Measurements from ENCODE around the gene ASXL1. TPM values are rescaled to one million over a fixed set of nuclear protein-coding genes. Genes with fewer than 3 reads are reported as not detected.

Gene ASXL1
- total RNA-seq, 1 experiment from 2014 or later = 22.7 TPM

DNA sequence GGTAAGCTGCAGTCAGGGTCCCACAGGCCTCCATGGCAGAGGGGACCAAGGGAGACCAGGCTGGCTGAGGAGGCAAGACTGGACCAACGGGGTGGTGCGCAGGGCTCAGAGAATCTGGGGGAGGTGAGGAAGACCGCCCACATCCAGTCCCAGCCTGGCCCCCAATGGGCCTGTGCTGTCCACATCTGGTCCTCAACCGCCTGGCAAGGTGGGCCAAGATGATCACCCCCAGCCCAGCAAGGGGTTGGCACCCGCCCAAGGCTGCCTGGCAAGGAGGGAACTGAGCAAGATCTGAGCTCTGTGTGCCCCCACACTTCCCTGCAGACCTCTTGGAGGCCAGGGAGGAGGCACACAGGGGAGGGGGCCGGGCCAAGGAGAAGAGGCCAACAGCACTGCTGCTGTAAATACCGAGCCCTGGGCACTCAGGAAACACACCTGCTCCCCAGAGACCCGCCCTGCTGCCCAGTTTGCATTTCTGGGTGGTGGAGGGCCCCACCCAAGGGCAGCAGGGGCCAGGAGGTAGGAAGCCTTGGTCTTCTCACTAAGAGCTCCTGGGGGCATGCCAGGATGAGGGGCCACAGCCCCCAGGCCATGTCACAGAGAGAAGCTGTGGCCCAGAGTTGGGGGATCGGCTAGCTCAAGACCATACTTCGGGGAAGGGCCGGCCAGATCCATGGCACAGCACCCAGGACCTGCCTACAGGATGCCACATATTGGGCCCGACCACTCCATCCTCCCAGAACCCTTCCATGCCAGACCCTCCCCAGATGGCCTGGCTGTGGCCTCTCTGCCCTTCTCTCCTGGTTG is 109.6 kb downstream of the ASXL1 start:
- no peaks in the 10 kb centered on the region for H3K27me3 Mint-ChIP-seq (ENCODE audit: low read depth)
- POLR2A ChIA-PET = no interaction called here
- peaks cover 14% of the 10 kb centered on the region for H3K4me1 Mint-ChIP-seq
- CTCF ChIA-PET = interaction anchor here (1.0 to 2.7 kb wide), 2 partner anchors 10 to 12 kb away, joined by 3 to 10 read pairs; no protein-coding TSS in a partner anchor
- H3K4me3 Mint-ChIP-seq = no peak overlapping the region
- ATAC-seq (no peak), DNase-seq (ENCODE audit: low spot score) (no peak)
- H3K27ac Mint-ChIP-seq = no peak overlapping the region; the same call in 1 of the 2 replicates
- TF ChIP-seq FOXJ3 (CRISPR knock-in tag; IDR thresholded peaks at IDR 0.05; ENCODE audit: borderline replicate concordance) = no peak
- TF ChIP-seq SOX15 (CRISPR knock-in tag; IDR thresholded peaks at IDR 0.05) = no peak
- no peak for TF ChIP-seq ZNF121 (CRISPR knock-in tag; IDR thresholded peaks at IDR 0.05)
- TF ChIP-seq, protein P1, sequence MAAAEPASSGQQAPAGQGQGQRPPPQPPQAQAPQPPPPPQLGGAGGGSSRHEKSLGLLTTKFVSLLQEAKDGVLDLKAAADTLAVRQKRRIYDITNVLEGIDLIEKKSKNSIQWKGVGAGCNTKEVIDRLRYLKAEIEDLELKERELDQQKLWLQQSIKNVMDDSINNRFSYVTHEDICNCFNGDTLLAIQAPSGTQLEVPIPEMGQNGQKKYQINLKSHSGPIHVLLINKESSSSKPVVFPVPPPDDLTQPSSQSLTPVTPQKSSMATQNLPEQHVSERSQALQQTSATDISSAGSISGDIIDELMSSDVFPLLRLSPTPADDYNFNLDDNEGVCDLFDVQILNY (CRISPR knock-in tag; IDR thresholded peaks at IDR 0.05) = no peak
- TF ChIP-seq FOXP1 (CRISPR knock-in tag; IDR thresholded peaks at IDR 0.05; ENCODE audit: borderline replicate concordance) = no peak
- no peak for TF ChIP-seq TP53 (CRISPR knock-in tag; IDR thresholded peaks at IDR 0.05)
- TF ChIP-seq RELA (CRISPR knock-in tag; IDR thresholded peaks at IDR 0.05; ENCODE audit: borderline replicate concordance) = no peak
- TF ChIP-seq, protein P2, sequence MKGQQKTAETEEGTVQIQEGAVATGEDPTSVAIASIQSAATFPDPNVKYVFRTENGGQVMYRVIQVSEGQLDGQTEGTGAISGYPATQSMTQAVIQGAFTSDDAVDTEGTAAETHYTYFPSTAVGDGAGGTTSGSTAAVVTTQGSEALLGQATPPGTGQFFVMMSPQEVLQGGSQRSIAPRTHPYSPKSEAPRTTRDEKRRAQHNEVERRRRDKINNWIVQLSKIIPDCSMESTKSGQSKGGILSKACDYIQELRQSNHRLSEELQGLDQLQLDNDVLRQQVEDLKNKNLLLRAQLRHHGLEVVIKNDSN (CRISPR knock-in tag; IDR thresholded peaks at IDR 0.05) = no peak
- no peak for TF ChIP-seq NFATC4 (CRISPR knock-in tag; IDR thresholded peaks at IDR 0.05)
- no peaks in the 10 kb centered on the region for H3K36me3 Mint-ChIP-seq
- H3K9me3 Mint-ChIP-seq = no peaks in the 10 kb centered on the region

DNA sequence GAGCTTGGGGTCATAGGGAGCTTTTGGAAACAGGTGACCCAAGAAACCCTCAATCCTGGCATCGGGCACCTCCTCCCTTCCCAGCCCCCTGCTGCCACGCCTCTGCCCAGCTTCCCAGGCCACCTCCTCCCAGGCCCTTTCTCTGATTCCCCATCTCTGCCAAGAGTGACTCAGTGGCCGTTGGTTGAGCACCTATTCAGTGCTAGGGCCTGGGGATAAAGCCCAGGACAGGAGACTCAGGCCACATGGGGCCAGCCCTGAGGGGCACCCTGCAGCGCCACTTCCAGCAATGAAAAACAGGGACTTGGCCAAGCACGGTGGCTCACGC is 110.1 kb downstream of the ASXL1 start:
- ChIA-PET POLR2A (no interaction called here), CTCF (interaction anchor here (1.0 to 2.7 kb wide), 2 partner anchors 10 to 12 kb away, joined by 3 to 10 read pairs; no protein-coding TSS in a partner anchor)
- peaks cover 14% of the 10 kb centered on the region for H3K4me1 Mint-ChIP-seq
- no peaks in the 10 kb centered on the region for H3K9me3 Mint-ChIP-seq
- TF ChIP-seq JUN (CRISPR knock-in tag; IDR thresholded peaks at IDR 0.05) (no peak), NFYB (CRISPR knock-in tag; conservative IDR thresholded peaks at IDR 0.05; ENCODE audit: low read depth) (no peak), ATF1 (CRISPR knock-in tag; IDR thresholded peaks at IDR 0.05) (no peak), GRHL2 (CRISPR knock-in tag; IDR thresholded peaks at IDR 0.05; ENCODE audit: insufficient replicate concordance, severe bottlenecking) (no peak), STAT6 (CRISPR knock-in tag; conservative IDR thresholded peaks at IDR 0.05; ENCODE audit: low read depth) (no peak)
- TF ChIP-seq, protein P3, sequence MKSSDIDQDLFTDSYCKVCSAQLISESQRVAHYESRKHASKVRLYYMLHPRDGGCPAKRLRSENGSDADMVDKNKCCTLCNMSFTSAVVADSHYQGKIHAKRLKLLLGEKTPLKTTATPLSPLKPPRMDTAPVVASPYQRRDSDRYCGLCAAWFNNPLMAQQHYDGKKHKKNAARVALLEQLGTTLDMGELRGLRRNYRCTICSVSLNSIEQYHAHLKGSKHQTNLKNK (CRISPR knock-in tag; IDR thresholded peaks at IDR 0.05) = no peak
- no peak overlapping the region for H3K27ac Mint-ChIP-seq
- 0 out of 2 replicates have a peak, but pooled peaks cover 3% of the 10 kb centered on the region for H3K36me3 Mint-ChIP-seq
- H3K27me3 Mint-ChIP-seq (ENCODE audit: low read depth) = no peaks in the 10 kb centered on the region
- ATAC-seq (no peak), DNase-seq (ENCODE audit: low spot score) (no peak)
- no peak overlapping the region for H3K4me3 Mint-ChIP-seq

DNA sequence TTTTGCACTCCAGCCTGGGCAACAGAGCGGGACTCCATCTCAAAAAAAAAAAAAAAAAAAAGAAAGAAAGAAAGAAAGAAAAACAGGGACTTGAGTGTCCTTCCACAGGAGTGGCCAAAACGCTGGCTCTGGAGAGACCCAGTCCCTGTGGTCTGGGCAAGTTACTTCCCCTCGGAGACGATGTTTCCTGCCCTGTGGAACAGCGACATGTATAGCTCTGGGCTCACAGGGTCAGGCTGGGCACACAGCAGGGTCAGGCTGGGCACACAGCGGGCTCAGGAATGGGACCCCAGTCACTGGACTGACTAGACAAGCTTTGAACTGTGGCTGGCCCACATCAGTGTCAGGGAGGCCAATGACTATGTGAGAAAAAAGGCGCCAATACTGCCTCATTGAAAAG is 110.7 kb downstream of the ASXL1 start:
- Mint-ChIP-seq H3K4me3 (no peak overlapping the region), H3K36me3 (0 out of 2 replicates have a peak, but pooled peaks cover 3% of the 10 kb centered on the region), H3K4me1 (peaks cover 18% of the 10 kb centered on the region), H3K27me3 (ENCODE audit: low read depth) (no peaks in the 10 kb centered on the region), H3K27ac (no peak overlapping the region), H3K9me3 (no peaks in the 10 kb centered on the region)
- CTCF ChIA-PET = interaction anchor here (0.6 to 0.9 kb wide), 3 partner anchors 11 to 181 kb away, joined by 3 to 4 read pairs (median 4); no protein-coding TSS in a partner anchor
- DNase-seq (ENCODE audit: low spot score) (no peak), ATAC-seq (no peak)
- POLR2A ChIA-PET = no interaction called here
- TF ChIP-seq OVOL2 (CRISPR knock-in tag; IDR thresholded peaks at IDR 0.05; ENCODE audit: borderline replicate concordance) (no peak), ZNF232 (CRISPR knock-in tag; IDR thresholded peaks at IDR 0.05) (no peak), ZNF396 (CRISPR knock-in tag; IDR thresholded peaks at IDR 0.05; ENCODE audit: borderline replicate concordance) (no peak), ELF4 (CRISPR knock-in tag; IDR thresholded peaks at IDR 0.05; ENCODE audit: low read depth) (no peak), HMGXB4 (CRISPR knock-in tag; IDR thresholded peaks at IDR 0.05) (no peak), TEAD4 (CRISPR knock-in tag; IDR thresholded peaks at IDR 0.05) (no peak), JUN (CRISPR knock-in tag; IDR thresholded peaks at IDR 0.05) (no peak), ZNF416 (CRISPR knock-in tag; IDR thresholded peaks at IDR 0.05) (no peak), EMX1 (CRISPR knock-in tag; IDR thresholded peaks at IDR 0.05) (no peak), GRHL2 (CRISPR knock-in tag; IDR thresholded peaks at IDR 0.05; ENCODE audit: insufficient replicate concordance, severe bottlenecking) (no peak)
- TF ChIP-seq, protein P3 (CRISPR knock-in tag; IDR thresholded peaks at IDR 0.05) = no peak
